ENCODE data around the gene ATP1A4. TPM values are rescaled to one million over a fixed set of nuclear protein-coding genes. Genes with fewer than 3 reads are reported as not detected.
A peak's percentile ranks its signal among the peaks of the same experiment; 100 is the strongest.

ATP1A4 gene
- total and polyA plus RNA-seq, 4 donors, result 0.10 to 2.6 (median 1.3) TPM

GRCh38 chr1:160112357-160112756, 39.0 kb upstream of the ATP1A4 start:
- 62% methylated on average over 11 of the region's 12 CpGs for WGBS (ENCODE audit: insufficient coverage)
- Histone ChIP-seq H3K4me1 (ENCODE audit: control insufficient read depth, insufficient read depth, low read length) (peaks cover 82% of the 10 kb centered on the region), H3K4me3 (ENCODE audit: low read depth, low read length) (no peak overlapping the region), H3K27ac (ENCODE audit: low read depth, low read length) (peak overlapping the region; percentile 87), H3K9me3 (ENCODE audit: control insufficient read depth, insufficient read depth, low read length) (no peaks in the 10 kb centered on the region), H3K36me3 (ENCODE audit: control insufficient read depth, insufficient read depth, low read length) (no peaks in the 10 kb centered on the region), H3K27me3 (ENCODE audit: control insufficient read depth, insufficient read depth, low read length) (no peaks in the 10 kb centered on the region)
- peak in 2 of 6 donors; percentile 45 to 74 for DNase-seq (ENCODE audit: low read depth in 4 of 6, low spot score in 6 of 6)

GRCh38 chr1:160113407-160113806, 38.0 kb upstream of the ATP1A4 start:
- no peaks in the 10 kb centered on the region for H3K9me3 ChIP-seq (ENCODE audit: control insufficient read depth, insufficient read depth, low read length)
- H3K27ac ChIP-seq (ENCODE audit: low read depth, low read length), result peak overlapping the region; percentile 87
- H3K27me3 ChIP-seq (ENCODE audit: control insufficient read depth, insufficient read depth, low read length), result no peaks in the 10 kb centered on the region
- no peak overlapping the region for H3K4me3 ChIP-seq (ENCODE audit: low read depth, low read length)
- H3K4me1 ChIP-seq (ENCODE audit: control insufficient read depth, insufficient read depth, low read length), result peaks cover 92% of the 10 kb centered on the region
- no peak for DNase-seq (ENCODE audit: low read depth in 4 of 6, low spot score in 6 of 6)
- no peaks in the 10 kb centered on the region for H3K36me3 ChIP-seq (ENCODE audit: control insufficient read depth, insufficient read depth, low read length)
- 55% methylated on average over 8 of the region's 8 CpGs for WGBS (ENCODE audit: insufficient coverage)

- H3K27ac ChIP-seq (ENCODE audit: low read depth, low read length), result peak overlapping the region; percentile 87
- 50% methylated on average over 2 of the region's 4 CpGs for WGBS (ENCODE audit: insufficient coverage)
- H3K27me3 ChIP-seq (ENCODE audit: control insufficient read depth, insufficient read depth, low read length), result no peaks in the 10 kb centered on the region
- H3K4me1 ChIP-seq (ENCODE audit: control insufficient read depth, insufficient read depth, low read length), result peaks cover 88% of the 10 kb centered on the region
- DNase-seq (ENCODE audit: low read depth in 4 of 6, low spot score in 6 of 6), result peak in 1 of 6 donors; percentile 76
- no peaks in the 10 kb centered on the region for H3K9me3 ChIP-seq (ENCODE audit: control insufficient read depth, insufficient read depth, low read length)
- H3K4me3 ChIP-seq (ENCODE audit: low read depth, low read length), result peak overlapping the region; percentile 9
- H3K36me3 ChIP-seq (ENCODE audit: control insufficient read depth, insufficient read depth, low read length), result no peaks in the 10 kb centered on the region
Measured at GRCh38 chr1:160114085-160114484, 37.3 kb upstream of the ATP1A4 start.

- Histone ChIP-seq H3K36me3 (ENCODE audit: control insufficient read depth, insufficient read depth, low read length) (peaks cover 2% of the 10 kb centered on the region), H3K27ac (ENCODE audit: low read depth, low read length) (peak within 1 kb of the TSS; percentile 87)
Measured at GRCh38 chr1:160115545-160116282, 35.7 kb upstream of the ATP1A4 start, which contains the start of gene ATP1A2. ATP1A2 (plus strand) TSS chr1:160115759; CDS start chr1:160115862, 103 bp downstream.

GRCh38 chr1:160116283-160117147, 34.9 kb upstream of the ATP1A4 start:
- H3K27me3 ChIP-seq (ENCODE audit: control insufficient read depth, insufficient read depth, low read length), result no peaks in the 10 kb centered on the region
- peaks cover 9% of the 10 kb centered on the region for H3K36me3 ChIP-seq (ENCODE audit: control insufficient read depth, insufficient read depth, low read length)
- peaks cover 88% of the 10 kb centered on the region for H3K4me1 ChIP-seq (ENCODE audit: control insufficient read depth, insufficient read depth, low read length)
- peak overlapping the region; percentile 56 for H3K4me3 ChIP-seq (ENCODE audit: low read depth, low read length)
- no peaks in the 10 kb centered on the region for H3K9me3 ChIP-seq (ENCODE audit: control insufficient read depth, insufficient read depth, low read length)
- peak in 2 of 6 donors; percentile 74 to 77 for DNase-seq (ENCODE audit: low read depth in 4 of 6, low spot score in 6 of 6)
- H3K27ac ChIP-seq (ENCODE audit: low read depth, low read length), result peak overlapping the region; percentile 87
- WGBS (ENCODE audit: insufficient coverage), result 20% methylated on average over 4 of the region's 12 CpGs

More at GRCh38 chr1:160115545-160116282, 35.7 kb upstream of the ATP1A4 start, which contains the start of gene ATP1A2:
- H3K27me3 ChIP-seq (ENCODE audit: control insufficient read depth, insufficient read depth, low read length), result no peaks in the 10 kb centered on the region
- WGBS (ENCODE audit: insufficient coverage), result 13% methylated on average over 14 of the region's 16 CpGs
- H3K4me1 ChIP-seq (ENCODE audit: control insufficient read depth, insufficient read depth, low read length), result peaks cover 87% of the 10 kb centered on the region
- peak within 1 kb of the TSS; percentile 56 for H3K4me3 ChIP-seq (ENCODE audit: low read depth, low read length)
- no peaks in the 10 kb centered on the region for H3K9me3 ChIP-seq (ENCODE audit: control insufficient read depth, insufficient read depth, low read length)
- peak in 2 of 6 donors; percentile 72 to 84 for DNase-seq (ENCODE audit: low read depth in 4 of 6, low spot score in 6 of 6)

GRCh38 chr1:160117300-160117699, 34.1 kb upstream of the ATP1A4 start:
- Histone ChIP-seq H3K36me3 (ENCODE audit: control insufficient read depth, insufficient read depth, low read length) (peaks cover 11% of the 10 kb centered on the region), H3K27me3 (ENCODE audit: control insufficient read depth, insufficient read depth, low read length) (no peaks in the 10 kb centered on the region), H3K9me3 (ENCODE audit: control insufficient read depth, insufficient read depth, low read length) (no peaks in the 10 kb centered on the region), H3K4me1 (ENCODE audit: control insufficient read depth, insufficient read depth, low read length) (peaks cover 83% of the 10 kb centered on the region), H3K27ac (ENCODE audit: low read depth, low read length) (peak overlapping the region; percentile 87), H3K4me3 (ENCODE audit: low read depth, low read length) (peak overlapping the region; percentile 56)
- peak in 1 of 6 donors; percentile 11 for DNase-seq (ENCODE audit: low read depth in 4 of 6, low spot score in 6 of 6)
- no CpG with 5 or more reads among the region's 1 CpG for WGBS (ENCODE audit: insufficient coverage)

GRCh38 chr1:160117709-160118183, 33.7 kb upstream of the ATP1A4 start:
- Histone ChIP-seq H3K4me1 (ENCODE audit: control insufficient read depth, insufficient read depth, low read length) (peaks cover 78% of the 10 kb centered on the region), H3K27me3 (ENCODE audit: control insufficient read depth, insufficient read depth, low read length) (no peaks in the 10 kb centered on the region), H3K27ac (ENCODE audit: low read depth, low read length) (peak overlapping the region; percentile 87), H3K9me3 (ENCODE audit: control insufficient read depth, insufficient read depth, low read length) (no peaks in the 10 kb centered on the region), H3K36me3 (ENCODE audit: control insufficient read depth, insufficient read depth, low read length) (peaks cover 11% of the 10 kb centered on the region), H3K4me3 (ENCODE audit: low read depth, low read length) (peak overlapping the region; percentile 56)
- peak in 5 of 6 donors; percentile 71 to 96 (median 85) for DNase-seq (ENCODE audit: low read depth in 4 of 6, low spot score in 6 of 6)
- no CpG with 5 or more reads among the region's 8 CpGs for WGBS (ENCODE audit: insufficient coverage)

GRCh38 chr1:160118928-160119327, 32.5 kb upstream of the ATP1A4 start:
- WGBS (ENCODE audit: insufficient coverage), result 100% methylated on average over 1 of the region's 3 CpGs

GRCh38 chr1:160120797-160121196, 30.6 kb upstream of the ATP1A4 start:
- 80% methylated on average over 1 of the region's 5 CpGs for WGBS (ENCODE audit: insufficient coverage)
- Histone ChIP-seq H3K9me3 (ENCODE audit: control insufficient read depth, insufficient read depth, low read length) (no peaks in the 10 kb centered on the region), H3K27ac (ENCODE audit: low read depth, low read length) (no peak overlapping the region), H3K4me3 (ENCODE audit: low read depth, low read length) (peak overlapping the region; percentile 3), H3K36me3 (ENCODE audit: control insufficient read depth, insufficient read depth, low read length) (peaks cover 26% of the 10 kb centered on the region), H3K27me3 (ENCODE audit: control insufficient read depth, insufficient read depth, low read length) (no peaks in the 10 kb centered on the region), H3K4me1 (ENCODE audit: control insufficient read depth, insufficient read depth, low read length) (peaks cover 61% of the 10 kb centered on the region)
- DNase-seq (ENCODE audit: low read depth in 4 of 6, low spot score in 6 of 6), result no peak

More at GRCh38 chr1:160118928-160119327, 32.5 kb upstream of the ATP1A4 start:
- Histone ChIP-seq H3K27ac (ENCODE audit: low read depth, low read length) (peak overlapping the region; percentile 42), H3K27me3 (ENCODE audit: control insufficient read depth, insufficient read depth, low read length) (no peaks in the 10 kb centered on the region), H3K36me3 (ENCODE audit: control insufficient read depth, insufficient read depth, low read length) (peaks cover 16% of the 10 kb centered on the region), H3K4me3 (ENCODE audit: low read depth, low read length) (peak overlapping the region; percentile 56), H3K9me3 (ENCODE audit: control insufficient read depth, insufficient read depth, low read length) (no peaks in the 10 kb centered on the region), H3K4me1 (ENCODE audit: control insufficient read depth, insufficient read depth, low read length) (peaks cover 76% of the 10 kb centered on the region)
- no peak for DNase-seq (ENCODE audit: low read depth in 4 of 6, low spot score in 6 of 6)

Data from spinal cord (tissue), 10 donors.